MM.1S (cell line): ENCODE measurements around the gene BEAN1.

Experiments
- EZH2 ChIP-seq: fragments of 300-600 bp; sonication (generic); optimal IDR thresholded peaks from 2 replicates; pipeline ENCODE3; 2017; ENCODE audit warnings: low read depth, mild to moderate bottlenecking, antibody characterized with exemption, low read length, mixed read lengths
- EZH2phosphoT487 ChIP-seq: fragments of 300-600 bp; sonication (generic); IDR thresholded peaks from 2 replicates; pipeline ENCODE4 v1.6.1; 2018; ENCODE audit warnings: antibody characterized with exemption, low read length
- TF ChIP-seq, protein P1 (sequence below): fragments of 300-600 bp; sonication (generic); IDR thresholded peaks from 2 replicates; pipeline ENCODE4 v1.5.1; 2016; ENCODE audit warnings: antibody characterized with exemption, low read length, mixed read lengths

DNA sequence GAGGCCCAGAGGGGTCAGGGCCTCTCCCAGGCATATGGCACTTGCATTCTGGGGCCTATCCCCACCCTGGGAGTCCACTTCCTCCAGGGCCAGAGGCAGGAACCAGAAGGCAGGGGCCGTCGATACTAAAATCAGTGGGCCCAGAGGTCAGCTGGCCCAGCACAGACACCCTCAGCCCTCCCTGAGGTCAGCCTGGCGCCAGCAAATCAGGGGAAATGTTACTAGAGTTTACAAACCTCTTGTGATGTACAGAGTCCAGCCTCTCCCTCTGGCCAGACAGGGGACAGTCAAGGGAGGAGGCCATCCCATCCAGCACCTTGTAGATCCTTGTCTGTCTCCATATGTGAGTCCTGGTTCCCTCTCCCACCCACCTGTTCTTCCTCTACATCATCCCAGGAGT, 49.8 kb upstream of the BEAN1 start:
- TF ChIP-seq, protein P1, sequence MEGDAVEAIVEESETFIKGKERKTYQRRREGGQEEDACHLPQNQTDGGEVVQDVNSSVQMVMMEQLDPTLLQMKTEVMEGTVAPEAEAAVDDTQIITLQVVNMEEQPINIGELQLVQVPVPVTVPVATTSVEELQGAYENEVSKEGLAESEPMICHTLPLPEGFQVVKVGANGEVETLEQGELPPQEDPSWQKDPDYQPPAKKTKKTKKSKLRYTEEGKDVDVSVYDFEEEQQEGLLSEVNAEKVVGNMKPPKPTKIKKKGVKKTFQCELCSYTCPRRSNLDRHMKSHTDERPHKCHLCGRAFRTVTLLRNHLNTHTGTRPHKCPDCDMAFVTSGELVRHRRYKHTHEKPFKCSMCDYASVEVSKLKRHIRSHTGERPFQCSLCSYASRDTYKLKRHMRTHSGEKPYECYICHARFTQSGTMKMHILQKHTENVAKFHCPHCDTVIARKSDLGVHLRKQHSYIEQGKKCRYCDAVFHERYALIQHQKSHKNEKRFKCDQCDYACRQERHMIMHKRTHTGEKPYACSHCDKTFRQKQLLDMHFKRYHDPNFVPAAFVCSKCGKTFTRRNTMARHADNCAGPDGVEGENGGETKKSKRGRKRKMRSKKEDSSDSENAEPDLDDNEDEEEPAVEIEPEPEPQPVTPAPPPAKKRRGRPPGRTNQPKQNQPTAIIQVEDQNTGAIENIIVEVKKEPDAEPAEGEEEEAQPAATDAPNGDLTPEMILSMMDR = no peak
- TF ChIP-seq EZH2phosphoT487 (no peak), EZH2 (no peak)
